NT2/D1 (cell line): Measurements from ENCODE around the gene BRME1.

ENCODE experiments used
- SUZ12 ChIP-seq: IDR thresholded peaks from 2 replicates; pipeline ENCODE4 v1.6.1; 2011; ENCODE audit not compliant: insufficient read length, insufficient read depth; ENCODE audit errors: extremely low read depth
- YY1 ChIP-seq: IDR thresholded peaks from 2 replicates; pipeline ENCODE4 v1.6.1; 2011; ENCODE audit not compliant: insufficient read length, insufficient read depth
- ZNF274 ChIP-seq: IDR thresholded peaks from 2 replicates; pipeline ENCODE4 v1.6.1; 2011; ENCODE audit warnings: mild to moderate bottlenecking, low read depth, low read length

DNA sequence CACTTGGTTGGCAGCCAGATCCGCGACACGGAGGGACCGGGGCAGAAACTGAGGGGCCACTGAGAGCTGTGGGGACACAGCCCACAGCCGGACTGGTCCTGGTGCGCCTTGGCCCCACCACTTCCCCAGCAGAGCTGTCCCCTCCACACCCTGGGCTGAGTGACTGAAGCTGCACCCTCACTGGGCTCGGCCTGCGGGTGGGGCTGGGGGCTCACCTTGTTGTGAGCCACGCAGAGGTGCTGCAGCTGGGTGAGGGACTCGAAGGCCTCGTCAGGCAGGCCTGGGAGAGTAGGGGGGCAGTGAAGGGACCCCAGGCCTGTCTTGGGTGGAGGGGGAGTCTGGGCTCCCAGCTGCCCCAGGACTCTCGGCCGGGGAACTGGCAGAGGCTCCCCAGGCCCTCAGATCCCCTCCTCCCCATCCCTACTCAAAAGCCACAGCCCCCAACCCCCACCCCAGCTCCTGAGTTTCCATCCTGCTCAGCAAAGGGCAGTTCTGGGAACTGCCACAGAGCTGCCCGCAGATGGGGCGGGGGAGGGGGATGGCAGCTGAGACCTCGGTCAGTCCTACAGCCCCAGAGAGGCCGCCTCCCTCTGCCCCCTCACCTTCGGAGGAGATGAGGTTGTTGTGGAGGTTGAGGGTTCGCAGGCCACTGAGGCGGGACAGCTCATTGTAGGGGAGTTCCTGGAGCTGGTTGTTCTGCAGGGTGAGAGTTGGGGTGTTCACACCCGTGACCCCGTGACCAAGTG lies 30.0 kb upstream of the BRME1 start:
- no peak for TF ChIP-seq ZNF274
- no peak for TF ChIP-seq YY1
- no peak for TF ChIP-seq SUZ12
